Sciatic nerve (tissue), 2 donors: ENCODE data around the gene TBPL1. TPM values are rescaled to one million over a fixed set of nuclear protein-coding genes. Genes with fewer than 3 reads are reported as not detected.
"Not testable (repeated sequence)": the region's sequence is repeated elsewhere in the genome, so short reads cannot be mapped to it uniquely, and the experiment has no call there.

Source experiments
- ATAC-seq: fragments of 200-7000 bp; cut with Tn5 transposase; one replicate; pipeline ENCODE4 v1.9.1; 2020; ENCODE audit warnings: mild to moderate bottlenecking, moderate library complexity
- DNase-seq: peaks from one replicate; pipeline ENCODE4 v3.0.0-alpha.2; 2020; ENCODE audit warnings: low spot score
- intact Hi-C: fragments of 100-400 bp; cut with DNase I; formaldehyde crosslinking; loops from one replicate; pipeline ENCODE4 v1.14.2; 2022
- total RNA-seq: library from RNA; stranded (reverse); fragmentation: NEBNext Ultra II Directional; extraction: Animal tissue kit (Norgen Biotek cat#: 25700); gene quantifications from one replicate; pipeline ENCODE4 v1.2.1, GENCODE V29; 2021
- donor health status: DM: no; HTN: no; CAD: no.
- donor health status: DM: no; HTN: no; CAD: no.

Gene TBPL1
- total RNA-seq, 1 donor from 2014 or later, result 18.5 TPM

DNA sequence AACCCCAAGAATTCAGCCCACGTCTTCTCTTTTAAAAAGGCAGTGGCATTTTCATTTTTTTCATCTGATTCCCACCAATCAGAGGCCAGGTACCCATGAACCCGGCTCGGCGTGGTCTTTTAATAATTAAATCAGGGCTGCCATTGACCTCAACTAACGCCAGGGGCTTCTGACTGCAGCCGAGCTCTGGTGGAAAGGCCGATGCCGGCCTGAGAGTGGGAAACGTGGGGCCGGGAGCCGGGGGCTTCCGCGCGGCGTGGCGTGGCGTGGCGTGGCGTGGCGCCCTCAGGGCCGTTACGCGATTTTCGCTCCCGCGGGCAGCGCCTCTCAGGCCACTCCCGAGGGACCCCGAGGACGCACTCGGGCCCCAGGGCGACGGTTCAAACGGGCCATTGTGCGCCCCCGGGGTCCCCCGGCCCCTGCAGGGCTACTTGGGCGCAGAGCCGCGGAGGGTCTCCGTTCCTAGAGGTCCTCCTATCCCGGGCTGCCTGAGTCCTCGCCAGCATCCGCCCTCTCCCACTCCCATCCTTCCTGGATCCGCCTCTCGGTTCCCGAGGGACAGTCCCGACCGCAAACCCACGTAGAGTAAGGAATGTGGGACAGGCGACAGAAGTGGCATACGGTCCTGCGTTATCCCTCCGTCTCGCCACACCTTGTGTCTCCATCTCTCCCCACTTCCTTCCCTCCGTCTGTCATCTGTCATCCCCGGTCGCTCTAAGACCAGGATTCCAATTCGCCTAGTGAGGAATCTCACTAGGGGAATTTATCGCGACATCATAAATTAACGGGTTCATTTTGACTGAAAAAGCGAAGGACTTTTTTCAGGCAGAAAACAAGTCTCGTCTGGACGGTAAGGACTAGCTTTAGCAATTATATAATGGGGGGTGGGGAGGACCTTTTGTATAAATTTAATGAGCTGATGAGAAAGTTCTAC lies 876 bp upstream of the TBPL1 start:
- ATAC-seq (peak; percentile 79), DNase-seq (peak; percentile 80)
- intact Hi-C loops, result no loop called here

DNA sequence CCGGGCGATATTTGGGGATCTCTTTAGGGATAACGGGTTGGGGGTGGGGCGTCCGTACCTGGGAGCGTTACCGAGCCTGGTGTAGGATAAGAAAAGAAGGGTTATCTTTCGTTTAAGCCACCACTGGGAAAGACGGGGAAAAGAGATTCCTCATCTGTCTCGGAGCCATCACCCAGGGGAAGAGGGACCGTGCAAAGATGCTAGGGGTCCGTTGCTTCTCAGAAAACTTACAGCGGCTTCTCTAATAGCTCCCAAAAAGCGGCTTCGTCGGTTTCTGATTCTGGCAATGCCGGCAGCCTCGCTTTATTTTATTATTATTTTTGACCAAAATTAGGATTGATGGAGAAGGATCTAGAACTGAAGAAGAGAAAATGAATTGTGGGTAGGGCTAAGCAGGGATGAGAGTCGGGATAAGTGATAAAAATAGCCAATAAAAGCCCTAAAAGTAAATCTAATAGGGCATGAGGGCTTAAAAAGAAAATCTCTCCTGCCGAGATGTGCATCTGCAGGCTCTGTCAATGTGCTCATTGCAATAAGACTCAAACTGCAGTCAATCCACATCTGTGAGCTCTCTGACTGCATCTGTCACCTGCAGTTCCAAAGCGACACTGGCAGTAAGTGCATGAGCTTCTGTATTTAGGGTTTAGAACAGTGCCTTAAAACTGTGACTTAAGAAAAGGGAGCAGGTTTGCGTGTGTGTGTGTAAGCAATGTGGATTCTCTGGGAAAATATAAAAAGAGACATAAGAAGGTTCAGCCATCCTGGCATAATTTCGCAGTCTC lies 801 bp downstream of the TBPL1 start:
- intact Hi-C loops, result no loop called here
- DNase-seq (no peak), ATAC-seq (no peak)

DNA sequence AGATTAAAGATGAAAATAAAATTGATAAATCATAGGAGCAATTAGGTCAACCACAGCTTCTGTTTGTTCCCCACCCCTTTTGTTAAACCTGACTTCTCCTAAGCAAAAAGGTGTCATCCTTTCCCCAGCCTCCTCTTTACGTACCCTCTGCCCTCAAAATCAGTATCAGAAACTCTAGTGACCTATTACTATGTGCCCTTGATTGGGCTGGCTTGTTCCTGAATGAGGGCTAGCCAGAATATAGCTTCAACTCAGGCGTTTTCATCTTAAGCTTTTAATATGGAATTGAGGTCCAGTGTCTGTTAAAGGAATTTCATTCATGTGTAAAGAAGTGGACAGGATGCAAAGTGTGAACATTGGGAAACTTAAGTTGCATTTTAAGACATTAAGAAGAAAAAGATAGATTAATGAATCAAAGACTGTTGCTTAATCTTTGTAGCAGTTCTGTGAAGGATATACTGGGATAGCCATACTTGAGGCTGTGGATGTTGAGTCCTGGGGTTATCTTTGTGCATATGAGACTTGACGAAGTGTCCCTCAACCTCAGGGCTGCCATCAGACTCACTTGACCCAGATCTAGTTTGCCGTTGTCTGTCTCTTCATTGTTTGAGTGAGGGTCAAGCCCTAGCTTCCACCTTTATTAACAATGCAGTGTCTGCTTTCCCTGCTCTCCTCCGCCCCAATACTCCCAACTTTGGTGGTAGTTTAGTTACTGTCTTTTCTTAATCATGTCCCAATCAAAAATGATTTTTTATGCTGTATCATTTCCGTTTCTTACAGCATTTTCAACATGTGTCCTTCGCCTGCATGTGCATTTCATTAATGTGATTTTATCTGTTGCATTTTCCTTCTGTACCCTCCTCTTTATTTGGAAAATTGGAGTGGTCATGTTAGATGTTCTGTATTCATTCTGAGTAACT lies 1.9 kb downstream of the TBPL1 start:
- no peak for ATAC-seq
- intact Hi-C loops, result no loop called here
- no peak for DNase-seq

DNA sequence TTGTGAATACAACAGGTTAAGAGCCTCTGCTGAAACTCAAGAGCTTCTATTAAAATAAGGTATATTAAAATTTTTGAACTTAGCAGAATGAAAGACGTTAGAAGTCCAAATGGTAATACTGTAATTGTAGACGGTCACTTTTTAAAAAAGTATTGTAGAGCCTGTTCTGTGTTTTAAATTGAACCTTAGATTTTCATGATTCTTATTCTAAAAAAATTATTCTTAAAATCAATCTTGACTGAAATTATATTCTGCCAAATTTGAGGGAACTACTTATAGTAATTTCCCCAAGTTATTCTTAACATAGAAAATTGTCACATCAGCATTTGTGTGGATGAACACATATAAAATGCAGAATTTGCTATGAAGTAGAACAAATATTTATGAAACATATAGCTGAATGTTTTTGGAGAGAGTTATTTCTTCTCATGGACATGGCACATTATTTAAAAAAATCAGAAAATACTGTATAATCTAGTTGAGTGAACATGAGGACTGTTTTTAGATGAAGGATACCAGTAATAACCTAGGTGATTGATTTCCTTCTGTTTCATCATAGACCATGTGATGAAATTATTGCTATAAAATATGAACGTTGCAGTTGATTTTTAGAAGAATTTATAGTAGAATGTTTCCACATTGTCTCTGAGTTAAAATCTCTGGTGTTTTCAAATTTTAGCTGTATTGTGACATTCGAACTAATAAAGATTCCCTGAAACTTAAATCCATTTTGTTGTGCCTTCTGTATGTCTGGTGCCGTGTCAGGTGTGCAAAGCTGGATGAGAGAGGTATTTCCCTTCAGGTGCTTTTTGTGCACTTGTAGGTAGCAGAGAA lies 2.8 kb downstream of the TBPL1 start:
- ATAC-seq (no peak), DNase-seq (no peak)
- intact Hi-C loops, result no loop called here

DNA sequence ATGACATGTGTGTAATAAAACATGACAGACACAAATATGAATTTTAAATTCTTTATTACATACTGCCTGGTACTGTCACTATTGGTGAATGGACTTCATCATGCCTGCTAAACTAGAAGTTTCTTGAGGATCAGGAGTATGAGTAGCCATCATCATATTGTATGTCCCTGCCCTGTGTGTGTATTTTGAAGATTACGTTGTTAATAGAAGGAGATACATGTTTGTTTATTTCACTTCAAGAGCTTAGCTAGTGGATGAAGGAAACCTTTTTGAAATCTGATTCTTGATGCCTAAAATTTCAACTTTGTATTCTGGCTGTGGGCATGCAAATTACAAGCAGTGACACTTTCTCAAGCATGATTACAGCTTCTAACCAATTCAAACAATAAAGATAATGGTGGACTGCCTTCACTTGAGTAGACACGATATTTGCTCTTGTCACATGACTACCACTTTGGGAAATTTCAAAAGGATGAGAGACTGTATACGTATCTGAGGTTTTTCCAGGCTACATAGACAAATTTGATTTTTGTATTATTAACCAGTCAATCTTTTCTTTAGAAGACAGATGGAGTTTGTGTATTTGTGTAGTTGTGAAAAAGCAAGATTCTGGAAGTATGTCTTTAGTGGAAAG lies 3.5 kb downstream of the TBPL1 start:
- no peak for ATAC-seq
- DNase-seq, result no peak
- intact Hi-C loops, result no loop called here

DNA sequence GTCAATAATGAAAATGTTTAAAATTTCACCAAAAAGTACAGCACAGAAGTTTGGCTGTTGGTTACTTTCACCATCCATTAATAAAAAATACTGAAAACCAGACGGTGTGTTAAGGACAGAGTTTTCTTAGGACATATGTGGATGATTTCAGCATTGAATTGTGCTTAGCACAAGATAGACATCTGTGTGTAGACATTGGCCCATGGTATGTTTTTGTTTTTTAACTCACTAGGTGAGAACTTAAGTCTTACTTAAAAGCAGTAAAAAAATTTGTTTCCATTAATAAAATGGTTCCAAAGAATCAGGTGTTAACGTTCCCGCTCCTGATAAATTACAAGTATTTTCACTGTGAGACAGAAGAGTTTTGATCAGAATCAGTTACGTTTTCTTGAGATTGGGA lies 4.2 kb downstream of the TBPL1 start:
- DNase-seq (no peak), ATAC-seq (no peak)
- intact Hi-C loops, result no loop called here

DNA sequence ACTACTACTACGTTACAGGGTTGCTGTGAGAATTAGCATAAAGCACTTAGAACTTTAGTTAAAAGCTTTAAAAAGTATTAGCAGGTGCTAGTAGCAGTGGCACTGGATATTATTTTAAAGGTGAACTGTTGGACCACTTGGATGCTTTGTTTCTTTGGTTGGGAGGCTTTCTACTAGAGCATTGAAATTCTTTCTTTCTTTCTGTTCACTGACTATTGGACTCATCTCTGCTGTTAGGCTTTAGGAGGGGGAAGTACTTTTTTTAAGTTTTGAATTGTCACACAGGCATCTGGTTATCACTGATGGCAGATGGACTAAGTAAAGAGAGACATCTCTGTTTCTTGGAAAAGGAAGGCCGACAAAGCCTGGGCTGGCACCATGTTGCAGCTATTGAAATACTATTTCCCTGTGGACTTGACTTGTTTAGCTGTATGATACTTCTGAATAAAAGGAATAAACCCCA lies 4.8 kb downstream of the TBPL1 start:
- intact Hi-C loops, result no loop called here
- ATAC-seq (no peak), DNase-seq (no peak)

DNA sequence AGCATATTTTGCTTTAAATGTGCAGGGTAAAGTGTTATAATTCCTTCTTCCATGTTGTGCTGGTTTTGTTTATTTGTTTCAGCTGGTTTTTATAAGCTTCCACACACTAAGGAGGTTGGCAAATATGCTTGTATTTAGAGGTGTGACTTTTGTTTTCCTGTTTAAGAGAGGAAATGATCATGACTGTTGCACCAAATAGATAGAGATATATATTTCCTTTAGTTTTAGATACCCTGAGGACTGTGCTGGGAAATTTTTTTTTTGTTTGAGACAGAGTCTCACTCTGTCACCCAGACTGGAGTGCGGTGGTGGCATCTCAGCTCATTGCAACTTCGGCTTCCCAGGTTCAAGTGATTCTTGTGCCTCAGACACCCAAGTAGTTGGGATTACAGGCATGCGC lies 5.8 kb downstream of the TBPL1 start:
- ATAC-seq (no peak), DNase-seq (no peak)
- intact Hi-C loops, result no loop called here

DNA sequence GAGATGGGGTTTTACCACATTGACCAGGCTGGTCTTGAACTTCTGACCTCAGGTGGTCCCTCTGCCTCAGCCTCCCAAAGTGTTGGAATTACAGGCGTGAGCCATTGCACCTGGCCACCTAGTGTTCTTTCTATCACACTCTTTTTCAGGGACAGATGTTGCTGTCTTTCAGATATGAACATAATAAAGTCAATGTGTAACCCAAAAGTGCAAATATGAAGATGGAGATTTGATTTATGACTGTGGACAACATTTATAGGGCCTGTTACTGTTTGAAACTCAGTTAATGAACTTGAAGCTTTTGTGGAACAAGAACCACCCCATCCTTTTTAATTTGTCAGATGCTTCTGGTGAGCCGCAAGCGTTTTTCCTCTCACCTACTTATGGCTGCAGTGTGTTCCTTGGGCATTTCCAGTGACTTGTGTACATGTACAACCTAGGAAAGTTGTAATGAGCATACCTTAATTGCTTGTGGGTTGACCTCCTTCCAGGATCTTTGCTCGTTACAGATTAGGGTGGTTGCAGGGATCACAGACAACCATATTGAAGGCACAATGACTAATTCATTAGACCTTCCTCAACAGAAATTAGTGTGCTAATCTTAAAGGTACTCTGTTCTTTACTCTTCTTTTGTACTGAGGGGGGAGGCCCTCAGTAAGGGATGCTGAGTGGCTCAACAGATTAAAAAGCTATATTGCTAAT lies 6.8 kb downstream of the TBPL1 start:
- ATAC-seq, result no peak
- intact Hi-C loops, result no loop called here

DNA sequence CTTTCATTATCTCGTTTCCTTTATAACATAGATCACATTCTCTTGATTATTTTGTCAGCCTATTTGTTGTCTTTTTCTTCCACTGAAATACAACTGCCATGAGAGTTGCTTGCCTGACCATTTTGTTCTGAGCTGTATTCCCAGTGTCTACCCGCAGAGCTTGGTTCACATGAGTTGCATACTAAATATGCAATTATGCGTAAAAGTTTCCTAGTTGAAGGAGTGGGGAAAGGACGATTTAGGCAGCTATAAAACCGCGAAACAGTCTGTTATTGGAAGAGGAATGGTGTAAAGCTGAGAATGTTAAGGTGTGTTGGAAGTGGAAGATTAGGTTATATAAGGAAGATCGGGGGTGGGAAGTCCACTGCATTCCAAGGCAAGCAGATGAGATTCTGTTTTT lies 8.8 kb downstream of the TBPL1 start:
- intact Hi-C loops, result no loop called here
- DNase-seq (no peak), ATAC-seq (no peak)

More for the DNA sequence above, 6.8 kb downstream of the TBPL1 start:
- no peak for DNase-seq

DNA sequence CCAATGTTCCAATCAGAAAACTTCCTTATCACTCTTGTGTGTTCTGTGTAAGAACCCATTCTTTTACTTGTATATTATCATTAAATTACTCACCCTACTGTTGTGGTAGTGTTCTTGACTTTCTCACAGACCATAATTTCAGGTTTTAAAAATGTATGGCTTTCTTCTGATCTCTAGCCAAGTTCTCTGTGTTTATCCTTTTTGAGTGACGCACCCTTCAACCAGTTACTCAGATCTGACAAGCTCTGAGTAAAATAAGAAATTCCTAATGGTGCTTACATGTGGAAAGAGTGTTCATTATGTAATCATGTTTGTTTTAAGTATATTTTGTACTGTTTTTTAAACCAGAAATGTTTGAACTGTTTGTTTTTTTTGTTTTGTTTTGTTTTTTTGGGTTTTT lies 11.0 kb downstream of the TBPL1 start:
- ATAC-seq (no peak), DNase-seq (no peak)
- intact Hi-C loops, result no loop called here

DNA sequence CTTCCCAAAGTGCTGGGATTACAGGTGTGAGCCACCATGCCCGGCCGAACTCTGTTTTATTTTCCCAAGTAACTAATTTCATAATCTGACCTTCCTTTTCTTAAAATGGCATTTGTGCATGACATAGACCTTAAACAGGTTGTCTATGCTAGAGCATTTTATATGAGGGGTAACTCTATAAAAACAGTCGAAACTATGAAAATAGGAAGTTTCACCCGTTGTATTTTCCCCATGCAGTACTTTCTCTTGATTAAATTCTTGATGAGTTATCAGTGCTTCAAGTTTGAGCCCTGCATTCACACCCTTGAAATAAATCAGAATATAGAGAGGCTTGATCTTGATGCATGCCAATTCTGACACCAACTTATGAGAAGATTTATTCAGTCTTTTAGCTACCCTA lies 11.7 kb downstream of the TBPL1 start:
- ATAC-seq, result no peak
- intact Hi-C loops, result no loop called here
- no peak for DNase-seq

DNA sequence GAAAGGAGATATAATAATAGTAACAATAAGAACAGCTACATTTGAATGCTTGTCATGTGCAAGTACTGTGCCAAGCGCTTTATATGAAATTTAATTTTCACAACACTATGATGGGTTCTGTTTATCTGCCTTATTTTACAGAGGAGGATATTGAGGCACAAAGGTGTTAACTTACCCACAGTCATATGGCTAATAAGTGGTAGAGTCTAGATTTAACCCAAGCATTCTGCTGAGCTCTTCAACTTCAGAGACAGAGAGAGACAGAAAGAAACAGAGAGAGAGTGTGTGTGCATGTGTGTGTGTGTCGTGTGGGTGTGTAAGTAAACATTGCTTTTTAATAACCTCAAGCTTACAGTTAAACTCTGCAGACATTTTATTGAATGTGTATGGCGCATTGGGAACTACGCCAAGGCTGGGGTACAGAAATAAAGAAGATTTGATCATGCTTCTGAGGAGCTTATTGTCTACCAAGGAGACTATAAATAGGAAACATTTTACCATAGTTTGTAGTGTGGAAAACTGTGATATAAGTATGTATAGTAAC lies 12.9 kb downstream of the TBPL1 start:
- intact Hi-C loops, result no loop called here
- DNase-seq, result no peak
- no peak for ATAC-seq

DNA sequence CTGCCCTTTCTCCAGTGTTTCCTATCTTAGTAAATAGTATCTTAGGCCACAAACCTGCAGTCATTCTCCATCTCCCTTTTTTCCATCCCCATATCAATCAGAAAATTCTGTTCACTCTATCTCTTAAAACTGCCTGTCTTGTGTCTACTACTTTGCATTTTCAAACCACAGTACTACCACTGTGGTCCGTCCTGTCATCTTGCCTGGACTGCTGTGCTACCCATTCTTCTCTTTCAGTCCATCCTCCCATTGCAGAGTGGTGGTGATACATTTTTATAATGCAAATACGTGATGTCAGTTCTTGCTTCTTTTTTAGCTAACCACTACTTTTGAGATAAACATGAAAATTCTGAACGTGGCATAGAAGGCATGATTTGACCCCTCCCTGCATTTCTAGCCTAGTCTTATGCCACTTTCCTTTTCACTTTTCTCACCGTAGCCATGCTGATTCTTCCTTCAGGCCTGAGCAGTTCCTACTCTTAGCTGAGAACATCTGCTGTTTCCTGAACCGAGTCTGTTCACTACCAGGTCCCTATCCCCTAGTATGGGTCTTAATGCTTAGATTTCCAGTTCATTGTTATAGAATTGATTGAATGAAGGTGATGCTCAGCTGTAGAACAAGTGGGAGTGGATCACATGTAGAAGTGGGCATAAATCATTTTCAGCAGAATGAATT lies 13.8 kb downstream of the TBPL1 start:
- DNase-seq (no peak), ATAC-seq (no peak)
- intact Hi-C loops, result no loop called here

DNA sequence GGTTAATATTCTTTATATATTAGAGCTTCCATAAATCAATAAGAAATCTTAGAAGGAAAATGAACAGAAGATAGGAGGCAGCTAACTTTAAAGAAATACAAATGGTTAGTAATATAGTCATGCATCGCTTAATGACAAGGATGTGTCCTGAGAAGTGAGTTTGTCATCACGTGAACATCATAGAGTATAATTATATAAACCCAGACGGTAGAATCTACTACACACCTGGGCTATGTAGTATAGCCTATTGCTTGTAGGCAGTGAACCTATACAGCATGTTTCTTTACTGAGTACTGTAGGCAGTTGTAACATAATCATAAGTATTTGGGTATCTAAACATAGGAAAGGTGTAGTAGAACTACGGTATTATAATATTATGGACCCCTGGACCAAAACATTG lies 14.3 kb downstream of the TBPL1 start:
- ATAC-seq (no peak), DNase-seq (no peak)
- intact Hi-C loops, result no loop called here

DNA sequence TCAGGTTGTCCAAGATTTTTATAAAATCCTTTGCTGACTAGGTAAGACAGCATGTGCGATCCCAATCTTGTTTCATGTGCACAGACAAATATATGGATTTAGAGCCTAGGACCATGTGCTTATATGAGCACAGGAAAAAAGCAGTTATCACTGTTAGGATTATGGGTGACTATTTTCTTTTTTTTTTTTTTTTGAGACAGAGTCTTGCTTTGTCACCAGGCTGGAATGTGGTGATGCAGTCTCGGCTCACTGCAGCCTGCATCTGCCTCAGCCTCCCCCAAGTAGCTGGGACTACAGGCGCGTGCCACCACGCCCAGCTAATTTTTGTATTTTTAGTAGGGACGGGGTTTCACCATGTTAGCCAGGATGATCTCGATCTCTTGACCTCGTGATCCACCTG lies 14.8 kb downstream of the TBPL1 start:
- intact Hi-C loops, ATAC-seq, DNase-seq: not testable (repeated sequence)
